NCI-H446 (cell line): ENCODE data around the gene MTM1.

Experiments used
- DNase-seq, 2 experiments: peaks; one replicate each; lab custom pipeline; 2025; lab: John Stamatoyannopoulos, UW

Gene MTM1

DNA sequence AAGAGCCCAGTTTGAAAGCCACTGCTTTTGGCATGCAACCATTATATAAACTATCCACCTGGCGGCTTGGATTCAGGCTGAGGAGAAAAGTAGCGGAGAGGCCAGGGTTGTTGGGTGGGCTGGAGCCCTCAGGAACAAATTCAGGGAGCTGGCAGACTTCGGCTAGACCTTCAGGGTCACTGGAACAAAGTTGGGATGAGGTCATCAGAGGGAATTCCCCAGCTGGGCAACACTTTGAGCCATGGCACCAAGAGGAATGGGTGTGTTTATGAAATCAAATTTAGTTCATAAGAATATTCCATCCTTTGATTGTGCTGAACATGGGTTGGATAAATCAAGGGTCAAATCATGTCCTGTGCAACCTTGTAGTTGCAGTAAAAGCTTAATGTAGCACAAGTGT is 146.8 kb downstream of the MTM1 start:
- no peak for DNase-seq

- no peak for DNase-seq
Observed at GRCh38 chrX:150719621-150720020, 151.2 kb downstream of the MTM1 start.
